ENCODE measurements around the gene GDA.

- TF ChIP-seq, protein P1, sequence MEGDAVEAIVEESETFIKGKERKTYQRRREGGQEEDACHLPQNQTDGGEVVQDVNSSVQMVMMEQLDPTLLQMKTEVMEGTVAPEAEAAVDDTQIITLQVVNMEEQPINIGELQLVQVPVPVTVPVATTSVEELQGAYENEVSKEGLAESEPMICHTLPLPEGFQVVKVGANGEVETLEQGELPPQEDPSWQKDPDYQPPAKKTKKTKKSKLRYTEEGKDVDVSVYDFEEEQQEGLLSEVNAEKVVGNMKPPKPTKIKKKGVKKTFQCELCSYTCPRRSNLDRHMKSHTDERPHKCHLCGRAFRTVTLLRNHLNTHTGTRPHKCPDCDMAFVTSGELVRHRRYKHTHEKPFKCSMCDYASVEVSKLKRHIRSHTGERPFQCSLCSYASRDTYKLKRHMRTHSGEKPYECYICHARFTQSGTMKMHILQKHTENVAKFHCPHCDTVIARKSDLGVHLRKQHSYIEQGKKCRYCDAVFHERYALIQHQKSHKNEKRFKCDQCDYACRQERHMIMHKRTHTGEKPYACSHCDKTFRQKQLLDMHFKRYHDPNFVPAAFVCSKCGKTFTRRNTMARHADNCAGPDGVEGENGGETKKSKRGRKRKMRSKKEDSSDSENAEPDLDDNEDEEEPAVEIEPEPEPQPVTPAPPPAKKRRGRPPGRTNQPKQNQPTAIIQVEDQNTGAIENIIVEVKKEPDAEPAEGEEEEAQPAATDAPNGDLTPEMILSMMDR (IDR thresholded peaks at IDR 0.05): no peak
- no peak for TF ChIP-seq EZH2phosphoT487 (IDR thresholded peaks at IDR 0.05)
Observed at GRCh38 chr9:72262063-72262462, 112.8 kb downstream of the GDA start.

All from neural progenitor cell (in vitro differentiated cells).